ENCODE data around the gene PRDM16.
A peak's percentile ranks its signal among the peaks of the same experiment; 100 is the strongest.

GRCh38 chr1:3431266-3431665, 362.3 kb downstream of the PRDM16 start:
- TF ChIP-seq SMC3 (IDR thresholded peaks at IDR 0.05; ENCODE audit: low read depth, low read length) (no peak), CTCF (IDR thresholded peaks at IDR 0.05) (peak; percentile 35), RXRA (IDR thresholded peaks at IDR 0.05; ENCODE audit: borderline replicate concordance, low read depth) (no peak), YY1 (IDR thresholded peaks at IDR 0.05; ENCODE audit: low read depth) (no peak), RFX5 (IDR thresholded peaks at IDR 0.05; ENCODE audit: low read length) (no peak), EP300 (IDR thresholded peaks at IDR 0.05; ENCODE audit: borderline replicate concordance in 1 of 2, low read depth in 1 of 2, low read length in 1 of 2) (no peak), RAD21 (IDR thresholded peaks at IDR 0.05; ENCODE audit: low read length) (no peak), FOXJ3 (CRISPR knock-in tag; IDR thresholded peaks at IDR 0.05) (no peak), TAF1 (IDR thresholded peaks at IDR 0.05; ENCODE audit: borderline replicate concordance, low read depth, low read length) (no peak)

Data from SK-N-SH (cell line).